NB4 (cell line): ENCODE results near the gene TADA2A.
A peak's percentile ranks its signal among the peaks of the same experiment; 100 is the strongest.

Source experiments
- DNase-seq: peaks from one replicate; pipeline ENCODE4 v3.0.0; 2010; ENCODE audit warnings: low read depth
- H3K4me3 ChIP-seq: one replicate; pipeline ENCODE4 v1.5.1; 2011; ENCODE audit warnings: mild to moderate bottlenecking, low read depth, low read length, moderate library complexity
- CTCF ChIP-seq: IDR thresholded peaks from one replicate; pipeline ENCODE4 v1.5.1; 2012; ENCODE audit warnings: low read depth, low read length
- MAX ChIP-seq: IDR thresholded peaks from 2 replicates; pipeline ENCODE4 v1.6.1; 2011; ENCODE audit warnings: low read depth, low read length
- MYC ChIP-seq: IDR thresholded peaks from 2 replicates; pipeline ENCODE4 v1.6.1; 2011; ENCODE audit warnings: low read depth, low read length
- POLR2A ChIP-seq: IDR thresholded peaks from 2 replicates; pipeline ENCODE4 v1.6.1; 2011; ENCODE audit warnings: mild to moderate bottlenecking; ENCODE audit not compliant: insufficient read length; ENCODE audit errors: extremely low read depth

The TADA2A gene

GRCh38 chr17:37406635-37407461 lies at the start of gene TADA2A, which contains the start of gene ACACA:
TSS of gene TADA2A (plus strand) at chr17:37406886. CDS start at chr17:37411366, 4,480 bp downstream.
TSS of gene ACACA (minus strand) at chr17:37406836. CDS start at chr17:37406299, 537 bp downstream.
- DNase-seq, result peak; percentile 92
- H3K4me3 ChIP-seq, result peak within 1 kb of the TSS; percentile 99
- TF ChIP-seq MAX (peak; percentile 76), MYC (peak; percentile 76), CTCF (no peak), POLR2A (peak; percentile 80)

- peak; percentile 79 for DNase-seq
- H3K4me3 ChIP-seq, result peak overlapping the region; percentile 87
- TF ChIP-seq MYC (no peak), MAX (peak; percentile 88), CTCF (no peak), POLR2A (no peak)
These were observed 48.4 kb upstream of the TADA2A start for GRCh38 chr17:37358098-37358829.

GRCh38 chr17:37358830-37359681 lies 47.6 kb upstream of the TADA2A start:
- H3K4me3 ChIP-seq, result peak overlapping the region; percentile 87
- TF ChIP-seq POLR2A, result peak; percentile 66
- TF ChIP-seq MYC, result peak; percentile 79
- peak; percentile 9 for TF ChIP-seq MAX
- TF ChIP-seq CTCF, result no peak
- peak; percentile 99 for DNase-seq

GRCh38 chr17:37359682-37360188 lies 47.0 kb upstream of the TADA2A start:
- TF ChIP-seq MYC, result no peak
- no peak for TF ChIP-seq MAX
- no peak for TF ChIP-seq CTCF
- TF ChIP-seq POLR2A, result no peak
- peak overlapping the region; percentile 44 for H3K4me3 ChIP-seq
- DNase-seq, result no peak

GRCh38 chr17:37360632-37361031 lies 46.1 kb upstream of the TADA2A start:
- DNase-seq, result peak; percentile 47
- H3K4me3 ChIP-seq, result no peak overlapping the region
- no peak for TF ChIP-seq CTCF
- TF ChIP-seq MAX, result no peak
- TF ChIP-seq MYC, result no peak
- TF ChIP-seq POLR2A, result no peak
